ENCODE results near the gene TXNRD3. TPM values are rescaled to one million over a fixed set of nuclear protein-coding genes. Genes with fewer than 3 reads are reported as not detected.

The TXNRD3 gene
- total RNA-seq (10 to 100 TPM in 1 of 2 donors, 1 to 10 TPM in 1; 7.3 to 11.0 TPM), polyA plus RNA-seq (1 to 10 TPM; 7.0 to 8.0 TPM)

DNA sequence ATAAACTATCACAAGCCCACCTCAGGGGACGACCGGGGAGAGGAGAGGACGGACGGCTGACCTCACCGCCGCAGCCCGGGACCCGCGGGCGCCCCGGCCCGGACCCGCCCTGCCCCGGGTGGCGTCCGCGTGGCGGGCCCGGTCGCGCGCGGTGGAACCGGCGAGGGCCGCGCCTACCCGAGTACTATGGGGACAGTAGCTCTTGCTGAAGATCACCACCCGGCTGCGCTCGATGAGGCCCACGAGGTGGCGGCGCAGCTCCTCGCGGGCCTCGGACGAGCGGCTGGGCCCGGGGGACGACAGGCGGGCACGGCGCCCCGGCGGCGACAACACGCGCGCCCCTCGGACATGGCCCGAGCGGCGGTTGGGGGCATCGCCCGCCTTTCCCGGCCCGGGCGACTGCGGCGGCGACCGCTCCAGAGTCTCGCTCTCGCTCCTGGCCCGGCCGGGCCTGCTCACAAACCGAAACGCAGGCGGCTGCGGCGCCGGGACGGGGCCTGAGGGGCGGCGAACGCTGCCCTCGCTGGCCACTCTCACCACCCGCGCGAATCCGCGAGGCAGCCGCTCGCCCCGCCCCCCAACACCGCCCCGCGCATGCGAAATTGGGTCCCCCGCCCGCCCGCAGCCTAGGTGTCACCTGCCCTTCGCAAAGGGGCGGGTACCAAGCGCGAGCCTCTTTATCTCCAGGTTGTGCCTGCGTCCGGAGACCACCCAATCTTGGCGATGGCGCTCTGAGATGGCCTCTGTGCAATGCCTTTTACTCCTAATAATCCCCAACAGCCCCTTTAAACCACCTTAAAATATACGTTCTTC, at the start of gene TXNRD3:
TSS of gene TXNRD3 (minus strand) at position 554 of the 813 bp plus-strand sequence.
- TF ChIP-seq REST (IDR thresholded peaks at IDR 0.05) (no peak), MAX (IDR thresholded peaks at IDR 0.05) (no peak), ZBTB33 (IDR thresholded peaks at IDR 0.05) (no peak), RXRA (IDR thresholded peaks at IDR 0.05) (no peak), SP1 (IDR thresholded peaks at IDR 0.05) (no peak)
- Histone ChIP-seq H3K27me3 (ENCODE audit: control insufficient read depth in 4 of 4, insufficient read depth in 4 of 4, low read length in 3 of 4) (no peaks in the 10 kb centered on the region), H3K27ac (ENCODE audit: low read depth in 1 of 2, low read length in 2 of 2) (peak within 1 kb of the TSS; percentile 83 to 84), H3K9ac (ENCODE audit: low read depth in 1 of 2, low read length in 2 of 2) (peak within 1 kb of the TSS; percentile 79 to 97), H3K36me3 (ENCODE audit: control insufficient read depth in 4 of 4, insufficient read depth in 3 of 4, low read depth in 1 of 4, low read length in 3 of 4) (no peaks in the 10 kb centered on the region), H3K4me1 (ENCODE audit: control insufficient read depth in 4 of 4, insufficient read depth in 4 of 4, low read length in 3 of 4) (peaks cover 0 to 15% (median 8%) of the 10 kb centered on the region in 4 donors), H3K4me3 (ENCODE audit: low read depth in 1 of 3, low read length in 3 of 3) (peak within 1 kb of the TSS; percentile 88 to 97 (median 94)), H3K9me3 (ENCODE audit: control insufficient read depth in 4 of 4, low read length in 3 of 4) (peaks cover 0 to 5% (median 3%) of the 10 kb centered on the region in 4 donors)
- WGBS = under 1% methylated on average over 102 of the region's 102 CpGs
- DNase-seq (ENCODE audit: low spot score) = peak; percentile 83

DNA sequence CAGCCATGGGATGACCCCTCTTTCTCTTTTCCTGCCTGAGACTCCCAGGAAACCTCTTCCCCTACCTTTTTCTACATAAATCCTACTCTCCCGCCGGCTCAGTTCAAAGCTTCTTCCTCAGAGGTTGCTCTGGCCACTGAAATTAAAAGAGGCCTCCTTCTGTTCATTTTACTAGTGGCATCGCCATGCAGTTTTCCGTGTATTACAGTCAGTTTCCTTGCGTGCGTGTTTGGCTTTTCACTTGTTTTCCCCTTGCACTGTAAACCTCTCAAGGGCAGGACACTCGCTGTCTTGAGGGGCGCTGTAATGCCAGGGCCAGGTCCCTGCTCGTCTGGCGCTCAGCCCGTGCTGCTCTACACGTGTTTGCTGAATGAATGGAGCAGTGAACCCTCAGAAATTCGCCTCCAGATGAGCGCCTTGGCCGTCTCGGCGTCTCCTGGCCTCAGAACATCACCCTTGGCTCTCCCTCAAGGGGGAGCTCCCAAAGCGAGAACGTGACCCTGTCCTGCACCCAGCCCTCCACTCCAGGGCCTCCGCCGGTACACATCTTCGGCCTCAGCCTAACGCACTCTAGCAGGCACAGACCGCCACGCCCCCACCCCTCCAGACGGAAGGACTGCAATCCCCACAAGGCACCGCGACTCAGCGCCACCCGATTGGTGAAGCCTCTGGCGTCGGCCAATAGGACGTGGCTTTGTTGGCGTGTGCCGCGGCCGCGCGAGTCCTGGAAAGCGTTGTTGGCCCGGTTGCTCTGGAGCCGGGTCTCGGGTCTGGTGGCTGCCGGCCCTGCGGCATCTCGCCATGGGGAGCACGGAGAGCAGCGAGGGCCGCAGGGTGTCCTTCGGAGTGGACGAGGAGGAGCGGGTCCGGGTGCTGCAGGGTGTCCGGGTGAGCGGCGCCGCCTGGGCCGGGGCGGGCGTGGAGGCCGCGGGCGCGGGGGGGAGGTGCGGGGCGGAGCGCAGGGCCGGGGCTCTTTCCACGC, 48.9 kb upstream of the TXNRD3 start, which contains the start of gene CHCHD6:
TSS of gene CHCHD6 (plus strand) at position 729 of the 982 bp plus-strand sequence. CDS start at position 802, 73 bp downstream.
- WGBS = 5% methylated on average over 69 of the region's 69 CpGs

DNA sequence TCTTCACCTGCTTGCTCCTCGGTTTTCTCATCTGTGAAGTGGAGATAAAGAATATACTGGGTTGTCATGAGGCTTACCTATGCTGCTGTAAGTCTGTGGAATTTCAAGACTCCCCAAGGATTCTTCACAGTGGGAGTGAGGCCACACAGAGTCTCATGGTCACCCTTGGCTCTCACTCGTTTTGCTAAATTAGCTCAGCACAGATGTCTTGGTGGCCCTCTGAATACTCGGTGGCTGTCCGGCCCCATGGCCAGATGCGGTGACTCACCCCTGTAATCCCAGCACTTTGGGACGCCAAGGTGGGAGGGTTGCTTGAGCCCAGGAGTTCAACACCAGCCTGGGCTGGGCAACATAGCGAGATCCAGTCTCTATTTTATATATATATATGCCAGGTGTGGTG, 44.1 kb upstream of the TXNRD3 start:
- H3K9me3 ChIP-seq (ENCODE audit: control insufficient read depth in 4 of 4, low read length in 3 of 4) = no peaks in the 10 kb centered on the region
- no peak overlapping the region for H3K9ac ChIP-seq (ENCODE audit: low read depth in 1 of 2, low read length in 2 of 2)
- H3K4me1 ChIP-seq (ENCODE audit: control insufficient read depth in 4 of 4, insufficient read depth in 4 of 4, low read length in 3 of 4) = peaks cover 4 to 6% (median 5%) of the 10 kb centered on the region in 4 donors
- WGBS = 82% methylated on average over 7 of the region's 7 CpGs
- no peak overlapping the region for H3K27ac ChIP-seq (ENCODE audit: low read depth in 1 of 2, low read length in 2 of 2)
- DNase-seq (ENCODE audit: low spot score) = no peak
- no peaks in the 10 kb centered on the region for H3K36me3 ChIP-seq (ENCODE audit: control insufficient read depth in 4 of 4, insufficient read depth in 3 of 4, low read depth in 1 of 4, low read length in 3 of 4)
- H3K27me3 ChIP-seq (ENCODE audit: control insufficient read depth in 4 of 4, insufficient read depth in 4 of 4, low read length in 3 of 4) = no peaks in the 10 kb centered on the region
- no peak overlapping the region for H3K4me3 ChIP-seq (ENCODE audit: low read depth in 1 of 3, low read length in 3 of 3)
- TF ChIP-seq, protein P1, sequence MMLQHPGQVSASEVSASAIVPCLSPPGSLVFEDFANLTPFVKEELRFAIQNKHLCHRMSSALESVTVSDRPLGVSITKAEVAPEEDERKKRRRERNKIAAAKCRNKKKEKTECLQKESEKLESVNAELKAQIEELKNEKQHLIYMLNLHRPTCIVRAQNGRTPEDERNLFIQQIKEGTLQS (IDR thresholded peaks at IDR 0.05) = no peak
- TF ChIP-seq ZBTB33 (IDR thresholded peaks at IDR 0.05) = no peak
- no peak for TF ChIP-seq FOXA2 (IDR thresholded peaks at IDR 0.05)
- no peak for TF ChIP-seq SP1 (IDR thresholded peaks at IDR 0.05)
- TF ChIP-seq FOXA1 (IDR thresholded peaks at IDR 0.05) = no peak
- no peak for TF ChIP-seq REST (IDR thresholded peaks at IDR 0.05)
- TF ChIP-seq GABPA (IDR thresholded peaks at IDR 0.05 in 1 of 2, conservative IDR thresholded peaks at IDR 0.05 in 1 of 2) = no peak

More for the DNA sequence above, 48.9 kb upstream of the TXNRD3 start, which contains the start of gene CHCHD6:
- no peaks in the 10 kb centered on the region for H3K36me3 ChIP-seq (ENCODE audit: control insufficient read depth in 4 of 4, insufficient read depth in 3 of 4, low read depth in 1 of 4, low read length in 3 of 4)
- peak; percentile 94 for DNase-seq (ENCODE audit: low spot score)
- H3K9me3 ChIP-seq (ENCODE audit: control insufficient read depth in 4 of 4, low read length in 3 of 4) = no peaks in the 10 kb centered on the region
- H3K9ac ChIP-seq (ENCODE audit: low read depth in 1 of 2, low read length in 2 of 2) = peak within 1 kb of the TSS in 1 of 2 donors; percentile 13
- H3K4me3 ChIP-seq (ENCODE audit: low read depth in 1 of 3, low read length in 3 of 3) = peak within 1 kb of the TSS; percentile 63 to 82 (median 82)
- H3K27ac ChIP-seq (ENCODE audit: low read depth in 1 of 2, low read length in 2 of 2) = no peak within 1 kb of the TSS
- TF ChIP-seq FOXA2 (IDR thresholded peaks at IDR 0.05) (no peak), EGR1 (IDR thresholded peaks at IDR 0.05; ENCODE audit: low read depth in 2 of 2) (no peak), SP1 (IDR thresholded peaks at IDR 0.05) (peak; percentile 100)
- H3K27me3 ChIP-seq (ENCODE audit: control insufficient read depth in 4 of 4, insufficient read depth in 4 of 4, low read length in 3 of 4) = no peaks in the 10 kb centered on the region
- peaks cover 8 to 18% (median 11%) of the 10 kb centered on the region in 4 donors for H3K4me1 ChIP-seq (ENCODE audit: control insufficient read depth in 4 of 4, insufficient read depth in 4 of 4, low read length in 3 of 4)

Measured in liver (tissue), 9 donors.